SK-N-SH (cell line): ENCODE results near the gene STAC3. TPM values are rescaled to one million over a fixed set of nuclear protein-coding genes. Genes with fewer than 3 reads are reported as not detected.

Experiments
- CTCF ChIA-PET: fragments of 300-600, 350-600 bp; formaldehyde crosslinking; extraction: SDS; loops from one replicate; lab custom pipeline; 2021; lab: Yijun Ruan, JAX
- POLR2A ChIA-PET: fragments of 350-600 bp; sonication (Branson Sonifier 250); formaldehyde crosslinking; extraction: SDS; loops from one replicate; lab custom pipeline; 2020; ENCODE audit warnings: antibody characterized with exemption, inconsistent platforms; lab: Yijun Ruan, JAX
- DNase-seq: peaks from one replicate; pipeline ENCODE4 v3.0.0; 2012
- H2AFZ ChIP-seq: fragments of 200-600 bp; sonication (generic); 2 replicates; pipeline ENCODE4 v1.8.1; 2016; ENCODE audit warnings: antibody characterized with exemption, mild to moderate bottlenecking, low read depth
- H3F3A ChIP-seq: fragments of 200-600 bp; sonication (generic); replicated peaks from 2 replicates; pipeline ENCODE3; 2016; ENCODE audit warnings: antibody characterized with exemption, mild to moderate bottlenecking; ENCODE audit not compliant: insufficient read depth
- H3K27ac ChIP-seq, 2 experiments: fragments of 200-500 bp in 1 of 2; fragments of 200-600 bp in 1 of 2; sonication (Bioruptor generic) in 1 of 2; sonication (generic), shearing (Covaris generic) in 1 of 2; 2 replicates each; pipeline versions ENCODE4 v1.5.1 to v1.6.1; 2014 to 2016; ENCODE audit warnings: low read depth in 2 of 2, inconsistent platforms in 1 of 2, low read length in 1 of 2, mild to moderate bottlenecking in 1 of 2, mixed read lengths in 1 of 2
- H3K27me3 ChIP-seq: fragments of 200-600 bp; sonication (generic), shearing (Covaris generic); 2 replicates; pipeline ENCODE4 v1.6.1; 2016; ENCODE audit warnings: mixed run types; ENCODE audit not compliant: insufficient read depth
- H3K36me3 ChIP-seq, 2 experiments: fragments of 200-500 bp in 1 of 2; fragments of 200-600 bp in 1 of 2; sonication (Bioruptor generic) in 1 of 2; sonication (generic) in 1 of 2; replicated peaks in 1 of 2; 2 replicates each; pipeline versions ENCODE3 to v1.5.1; 2014 to 2016; ENCODE audit warnings: low read length in 1 of 2, mild to moderate bottlenecking in 1 of 2; ENCODE audit not compliant: insufficient read depth in 2 of 2, control insufficient read depth in 1 of 2
- H3K4me1 ChIP-seq, 2 experiments: fragments of 200-500 bp in 1 of 2; fragments of 200-600 bp in 1 of 2; sonication (Bioruptor generic) in 1 of 2; sonication (generic), shearing (Covaris generic) in 1 of 2; 2 replicates each; pipeline versions ENCODE4 v1.5.1 to v1.6.1; 2014 to 2016; ENCODE audit warnings: low read depth in 1 of 2, low read length in 1 of 2, mixed run types in 1 of 2; ENCODE audit not compliant: insufficient read depth in 2 of 2, control insufficient read depth in 1 of 2
- H3K4me2 ChIP-seq: fragments of 200-600 bp; sonication (generic), shearing (Covaris generic); 2 replicates; pipeline ENCODE4 v1.6.1; 2017; ENCODE audit warnings: mixed run types
- H3K4me3 ChIP-seq, 2 experiments: fragments of 200-500 bp in 1 of 2; fragments of 200-600 bp in 1 of 2; sonication (Bioruptor generic) in 1 of 2; sonication (generic), shearing (Covaris generic) in 1 of 2; 2 replicates each; pipeline versions ENCODE4 v1.5.1 to v1.8.1; 2014 to 2016; ENCODE audit warnings: low read depth in 2 of 2, inconsistent platforms in 1 of 2, low read length in 1 of 2, mild to moderate bottlenecking in 1 of 2, mixed read lengths in 1 of 2, moderate library complexity in 1 of 2
- H3K79me2 ChIP-seq: fragments of 200-600 bp; sonication (generic); 2 replicates; pipeline ENCODE4 v1.8.1; 2017; ENCODE audit warnings: mild to moderate bottlenecking; ENCODE audit not compliant: insufficient read depth
- H3K9ac ChIP-seq: fragments of 200-600 bp; sonication (generic); 2 replicates; pipeline ENCODE4 v1.6.1; 2017; ENCODE audit warnings: mixed run types
- H3K9me2 ChIP-seq: fragments of 200-600 bp; sonication (generic); 2 replicates; pipeline ENCODE4 v1.6.1; 2017; ENCODE audit warnings: mixed run types
- H3K9me3 ChIP-seq: fragments of 200-600 bp; sonication (generic); 2 replicates; pipeline ENCODE4 v1.6.1; 2017; ENCODE audit warnings: mixed run types, mild to moderate bottlenecking, moderate library complexity
- H4K20me1 ChIP-seq: fragments of 200-600 bp; sonication (generic); 2 replicates; pipeline ENCODE4 v1.6.1; 2017; ENCODE audit warnings: mild to moderate bottlenecking, mixed run types; ENCODE audit not compliant: insufficient read depth
- ELF1 ChIP-seq: IDR thresholded peaks from 2 replicates; pipeline ENCODE4 v1.4.0; 2012
- FOSL2 ChIP-seq: IDR thresholded peaks from 2 replicates; pipeline ENCODE4 v1.4.0; 2012; ENCODE audit warnings: low read depth, mild to moderate bottlenecking, moderate library complexity, borderline replicate concordance
- IRF3 ChIP-seq: fragments of 150-350 bp; IDR thresholded peaks from 2 replicates; pipeline ENCODE4 v1.6.1; 2016; ENCODE audit warnings: mild to moderate bottlenecking, low read depth, low read length
- JUND ChIP-seq: IDR thresholded peaks from 2 replicates; pipeline ENCODE4 v1.4.0; 2012
- MEF2A ChIP-seq: IDR thresholded peaks from 2 replicates; pipeline ENCODE4 v1.4.0; 2012; ENCODE audit warnings: low read depth, borderline replicate concordance
- MXI1 ChIP-seq: IDR thresholded peaks from 2 replicates; pipeline ENCODE4 v1.6.1; 2012; ENCODE audit warnings: mild to moderate bottlenecking, low read depth, low read length, improper control_type of control experiment
- NFIC ChIP-seq: IDR thresholded peaks from 2 replicates; pipeline ENCODE4 v1.4.0; 2012; ENCODE audit warnings: borderline replicate concordance
- NRF1 ChIP-seq: IDR thresholded peaks from 2 replicates; pipeline ENCODE4 v1.6.1; 2012; ENCODE audit warnings: low read depth, mild to moderate bottlenecking, low read length
- PBX3 ChIP-seq: IDR thresholded peaks from 2 replicates; pipeline ENCODE4; 2012
- POLR2AphosphoS5 ChIP-seq: IDR thresholded peaks from 2 replicates; pipeline ENCODE4 v1.6.1; 2012; ENCODE audit warnings: low read depth, low read length
- RAD21 ChIP-seq: IDR thresholded peaks from 2 replicates; pipeline ENCODE4 v1.6.1; 2012; ENCODE audit warnings: mild to moderate bottlenecking, low read length
- RCOR1 ChIP-seq: fragments of 150-350 bp; IDR thresholded peaks from 2 replicates; pipeline ENCODE4 v1.6.1; 2017; ENCODE audit warnings: antibody characterized with exemption, low read length
- REST ChIP-seq: IDR thresholded peaks from 2 replicates; pipeline ENCODE4 v1.6.1; 2012; ENCODE audit warnings: mild to moderate bottlenecking, low read depth, low read length, moderate library complexity
- RXRA ChIP-seq: IDR thresholded peaks from 2 replicates; pipeline ENCODE4 v1.4.0; 2012; ENCODE audit warnings: low read depth, mild to moderate bottlenecking, borderline replicate concordance
- SIN3A ChIP-seq: IDR thresholded peaks from 2 replicates; pipeline ENCODE4 v1.6.1; 2012; ENCODE audit warnings: low read depth, mild to moderate bottlenecking, low read length, moderate library complexity, borderline replicate concordance
- SMC3 ChIP-seq: IDR thresholded peaks from 2 replicates; pipeline ENCODE4 v1.6.1; 2012; ENCODE audit warnings: low read depth, low read length, improper control_type of control experiment
- TAF1 ChIP-seq: IDR thresholded peaks from 2 replicates; pipeline ENCODE4 v1.6.1; 2012; ENCODE audit warnings: low read depth, mild to moderate bottlenecking, low read length, moderate library complexity, borderline replicate concordance
- TEAD4 ChIP-seq: IDR thresholded peaks from 2 replicates; pipeline ENCODE4 v1.4.0; 2012; ENCODE audit warnings: mild to moderate bottlenecking, borderline replicate concordance; ENCODE audit not compliant: insufficient read depth
- USF1 ChIP-seq: IDR thresholded peaks from 2 replicates; pipeline ENCODE4 v1.4.0; 2012; ENCODE audit warnings: low read depth, borderline replicate concordance
- USF2 ChIP-seq: fragments of 150-350 bp; IDR thresholded peaks from 2 replicates; pipeline ENCODE4 v1.6.1; 2017; ENCODE audit warnings: antibody characterized with exemption, low read length, low read depth, borderline replicate concordance
- YY1 ChIP-seq: IDR thresholded peaks from 2 replicates; pipeline ENCODE4 v1.4.0; 2012; ENCODE audit warnings: low read depth, mild to moderate bottlenecking
- ZBTB33 ChIP-seq: IDR thresholded peaks from 2 replicates; pipeline ENCODE4 v1.4.0; 2012; ENCODE audit warnings: low read depth, borderline replicate concordance
- WGBS: methylation state at CpG from one replicate; pipeline ENCODE4 v1.1.6; 2017; ENCODE audit warnings: low lambda C conversion rate; 5-methylcytosine and 5-hydroxymethylcytosine counted together
- polyA plus RNA-seq, 3 experiments: library from polyadenylated mRNA; depleted of rRNA; stranded (reverse); fragments of >200 nt; gene quantifications; 2 replicates each; pipeline ENCODE4 v1.2.3, GENCODE V29; 2012

Gene STAC3
- polyA plus RNA-seq, 1 of the 3 experiments (the other 2 are of a cell fraction), result 0.76 TPM

GRCh38 chr12:57238854-57239554 is 12.0 kb downstream of the STAC3 start:
- Histone ChIP-seq H3K79me2 (no peaks in the 10 kb centered on the region), H3K27ac (peak overlapping the region in 1 of 2 experiments; percentile 64; a peak in 1 of 4 replicates), H3K4me2 (peak overlapping the region; percentile 96), H4K20me1 (no peaks in the 10 kb centered on the region), H3K4me3 (peak overlapping the region; percentile 58 to 72), H3K27me3 (peaks cover 19% of the 10 kb centered on the region; the same call in 1 of the 2 replicates), H3K4me1 (peaks cover 23 to 58% of the 10 kb centered on the region in 2 experiments; a peak in 2 of 4 replicates), H3K9me3 (no peaks in the 10 kb centered on the region), H3K36me3 (peaks cover under 1 to 9% of the 10 kb centered on the region in 2 experiments), H3F3A (peaks cover 14% of the 10 kb centered on the region), H3K9ac (peak overlapping the region; percentile 62; the same call in 1 of the 2 replicates), H2AFZ (peak overlapping the region; percentile 71; the same call in 1 of the 2 replicates), H3K9me2 (no peaks in the 10 kb centered on the region)
- POLR2A ChIA-PET, result interaction anchor here (0.9 to 5.6 kb wide), 8 partner anchors 9 to 64 kb away, joined by 3 to 43 read pairs (median 3); partner anchors contain the start of gene SHMT2
- CTCF ChIA-PET, result interaction anchor here (0.6 to 31.5 kb wide), 37 partner anchors 11 to 487 kb away, joined by 3 to 937 read pairs (median 4); partner anchors contain the start of genes GLI1, INHBE, LRP1 and NXPH4
- 8% methylated on average over 28 of the region's 47 CpGs for WGBS
- peak; percentile 98 for DNase-seq
- peak; percentile 72 for TF ChIP-seq RCOR1
- TF ChIP-seq PBX3, result peak; percentile 33; the same call in 1 of the 2 replicates
- no peak for TF ChIP-seq IRF3
- no peak for TF ChIP-seq MEF2A
- peak; percentile 60; the same call in 1 of the 2 replicates for TF ChIP-seq POLR2AphosphoS5
- no peak for TF ChIP-seq YY1
- no peak; the same call in 1 of the 2 replicates for TF ChIP-seq RXRA
- 0 out of 2 replicates have a peak, but pooled peaks have one; percentile 6 for TF ChIP-seq ELF1
- TF ChIP-seq REST, result no peak
- TF ChIP-seq SIN3A, result peak; percentile 87; the same call in 1 of the 2 replicates
- no peak for TF ChIP-seq ZBTB33
- peak; percentile 40; the same call in 1 of the 2 replicates for TF ChIP-seq TAF1
- no peak for TF ChIP-seq NRF1
- TF ChIP-seq MXI1, result peak; percentile 62
- TF ChIP-seq NFIC, result no peak
- peak; percentile 80 for TF ChIP-seq RAD21
- TF ChIP-seq USF2, result no peak
- TF ChIP-seq SMC3, result peak; percentile 88
- no peak for TF ChIP-seq FOSL2
- TF ChIP-seq TEAD4, result no peak
- TF ChIP-seq JUND, result no peak
- TF ChIP-seq USF1, result no peak
